HepG2 (cell line): ENCODE results near the gene DNAJC15. TPM values are rescaled to one million over a fixed set of nuclear protein-coding genes. Genes with fewer than 3 reads are reported as not detected.

Experiments
- ATAC-seq: fragments of 200-7000 bp; cut with Tn5 transposase; 3 replicates; pipeline ENCODE4 v1.9.1; 2020; ENCODE audit warnings: mild to moderate bottlenecking, moderate library complexity
- BruUV-seq: library from RNA; stranded (reverse); fragments of 400-500 nt; replicated peaks from 2 replicates; lab custom pipeline; 2021; lab: Mats Ljungman, UMichigan
- CTCF ChIA-PET: fragments of 300-600 bp; formaldehyde crosslinking; extraction: SDS; loops from one replicate; lab custom pipeline; 2021; ENCODE audit warnings: low total read pairs, inconsistent platforms, low intra/inter-chr PET ratio; lab: Yijun Ruan, JAX
- POLR2A ChIA-PET: fragments of 350-600 bp; sonication (Branson Sonifier 250); formaldehyde crosslinking; loops from one replicate; lab custom pipeline; 2020; ENCODE audit warnings: antibody characterized with exemption, inconsistent platforms; lab: Yijun Ruan, JAX
- DNase-seq: peaks from one replicate; pipeline ENCODE4 v3.0.0-alpha.2; 2015; ENCODE audit warnings: low spot score
- FAIRE-seq: peaks from 3 replicates; lab custom pipeline; 2011; peaks lifted over from hg19 to GRCh38; lab: Jason Lieb, UNC
- H2AFZ ChIP-seq: one replicate; pipeline ENCODE4 v1.6.1; 2011; ENCODE audit warnings: low read length, inconsistent platforms
- H3K27ac ChIP-seq: fragments of 300-600 bp; 3 replicates; pipeline ENCODE4 v1.8.0; 2011; ENCODE audit warnings: mixed run types, mild to moderate bottlenecking, mixed read lengths, low read length, inconsistent platforms; ENCODE audit not compliant: insufficient read depth; ENCODE audit errors: extremely low read length
- H3K27me3 ChIP-seq, 2 experiments: fragments of 200-600 bp in 1 of 2; 2 replicates in 1 of 2; 3 replicates in 1 of 2; pipeline versions ENCODE4 v1.6.0 to v1.8.0; 2011; ENCODE audit warnings: low read length in 2 of 2, mild to moderate bottlenecking in 2 of 2, moderate library complexity in 2 of 2, inconsistent platforms in 1 of 2; ENCODE audit not compliant: insufficient read depth in 2 of 2, control insufficient read depth in 1 of 2
- H3K36me3 ChIP-seq, 2 experiments: fragments of 200-600 bp in 1 of 2; replicated peaks in 1 of 2; 2 replicates in 1 of 2; 3 replicates in 1 of 2; pipeline versions ENCODE4 v1.5.1 to v1.8.0; 2011; ENCODE audit warnings: low read length in 2 of 2, inconsistent platforms in 1 of 2; ENCODE audit not compliant: insufficient read depth in 2 of 2, control insufficient read depth in 1 of 2
- H3K4me1 ChIP-seq: 2 replicates; pipeline ENCODE4 v1.5.1; 2012; ENCODE audit warnings: low read length, inconsistent platforms; ENCODE audit not compliant: insufficient read depth
- H3K4me2 ChIP-seq: 2 replicates; pipeline ENCODE4 v1.6.0; 2011; ENCODE audit warnings: low read depth, low read length, inconsistent platforms
- H3K4me3 ChIP-seq, 3 experiments: fragments of 200-600 bp in 1 of 3; sonication (generic), shearing (Covaris generic) in 1 of 3; replicated peaks in 1 of 3; 2 replicates each; pipeline ENCODE4 v1.5.1; 2011 to 2016; ENCODE audit warnings: low read length in 3 of 3, inconsistent platforms in 2 of 3, low read depth in 2 of 3, mild to moderate bottlenecking in 2 of 3, control low read depth in 1 of 3, mixed read lengths in 1 of 3; ENCODE audit not compliant: insufficient read depth in 1 of 3
- H3K79me2 ChIP-seq: one replicate; pipeline ENCODE4 v1.6.1; 2011; ENCODE audit warnings: low read length, inconsistent platforms; ENCODE audit not compliant: insufficient read depth
- H3K9ac ChIP-seq: 2 replicates; pipeline ENCODE4 v1.6.0; 2011; ENCODE audit warnings: mild to moderate bottlenecking, low read depth, low read length, inconsistent platforms; ENCODE audit not compliant: insufficient read depth
- H3K9me3 ChIP-seq: 2 replicates; pipeline ENCODE4 v1.5.1; 2012; ENCODE audit warnings: mild to moderate bottlenecking, low read length
- H4K20me1 ChIP-seq: 2 replicates; pipeline ENCODE4 v1.6.0; 2011; ENCODE audit warnings: inconsistent platforms, mild to moderate bottlenecking, low read length, moderate library complexity; ENCODE audit not compliant: insufficient read depth
- CEBPB ChIP-seq: IDR thresholded peaks from 2 replicates; pipeline ENCODE4 v1.6.1; 2011; ENCODE audit warnings: low read depth, low read length, improper control_type of control experiment, borderline replicate concordance
- CHD4 ChIP-seq: fragments of 200-600 bp; sonication (generic); IDR thresholded peaks from 2 replicates; pipeline ENCODE4 v1.7.0; 2017; ENCODE audit warnings: mild to moderate bottlenecking, low read length, borderline replicate concordance
- MEF2D ChIP-seq: sonication (generic); formaldehyde crosslinking; IDR thresholded peaks from 2 replicates; pipeline ENCODE4 v1.5.1; 2020; ENCODE audit warnings: mild to moderate bottlenecking, missing genetic modification reagents
- MLX ChIP-seq: IDR thresholded peaks from 2 replicates; pipeline ENCODE4 v1.6.1; 2016
- RFXAP ChIP-seq: sonication (generic); formaldehyde crosslinking; IDR thresholded peaks from 2 replicates; pipeline ENCODE4 v1.4.0; 2020; ENCODE audit warnings: missing genetic modification reagents, borderline replicate concordance
- SOX13 ChIP-seq, 3 experiments: fragments of 450-650 bp in 1 of 3; sonication (generic) in 1 of 3; formaldehyde crosslinking in 1 of 3; IDR thresholded peaks in 2 of 3; conservative IDR thresholded peaks in 1 of 3; 2 replicates each; pipeline versions ENCODE4 v1.5.0 to v1.6.1; 2016 to 2020; ENCODE audit warnings: antibody characterized with exemption in 1 of 3, mild to moderate bottlenecking in 1 of 3, missing compliant biosample characterization in 1 of 3, missing genetic modification reagents in 1 of 3, moderate library complexity in 1 of 3
- SOX5 ChIP-seq: IDR thresholded peaks from 2 replicates; pipeline ENCODE4 v1.6.1; 2016; ENCODE audit warnings: borderline replicate concordance
- TEAD3 ChIP-seq: optimal IDR thresholded peaks from 2 replicates; pipeline ENCODE3; 2016; ENCODE audit warnings: borderline replicate concordance
- ZFP82 ChIP-seq: sonication (generic); formaldehyde crosslinking; IDR thresholded peaks from 2 replicates; pipeline ENCODE4 v1.5.1; 2020; ENCODE audit warnings: mild to moderate bottlenecking, missing genetic modification reagents, borderline replicate concordance
- ZNF20 ChIP-seq: sonication (generic); formaldehyde crosslinking; IDR thresholded peaks from 2 replicates; pipeline ENCODE4 v1.4.0; 2020; ENCODE audit warnings: mild to moderate bottlenecking, moderate library complexity, missing genetic modification reagents
- WGBS: methylation state at CpG from one replicate; pipeline ENCODE4 v1.1.6; 2017; ENCODE audit warnings: low lambda C conversion rate; 5-methylcytosine and 5-hydroxymethylcytosine counted together
- in situ Hi-C: cut with HindIII; loops from 2 replicates; pipeline ENCODE4 v1.10.0; 2017; ENCODE audit warnings: low pct_unique_long_range_greater_than_20kb; ENCODE audit not compliant: extremely low pct_ligation_motif_present
- intact Hi-C: fragments of 100-400 bp; cut with micrococcal nuclease; formaldehyde crosslinking; loops from one replicate; pipeline ENCODE4 v1.10.0; 2022; ENCODE audit not compliant: unreplicated experiment
- polyA plus RNA-seq, 8 experiments: library from polyadenylated mRNA; depleted of rRNA in 3 of 8; stranded (reverse) in 7 of 8; unstranded in 1 of 8; fragments of >200 nt; fragmentation: Illumina TruSeq in 4 of 8; extraction: Trizol in 4 of 8; gene quantifications; 2 replicates each; pipeline versions ENCODE4 v1.2.1 to v1.2.3, GENCODE V29; 2011 to 2016; ENCODE audit warnings: low read depth in 4 of 8, missing spikeins in 1 of 8, mixed read lengths in 1 of 8; ENCODE audit not compliant: insufficient read depth in 1 of 8
- total RNA-seq, 5 experiments: library from RNA; depleted of rRNA; stranded (reverse); fragments of >200 nt; fragmentation: Illumina TruSeq; extraction: Trizol; gene quantifications; 2 replicates each; pipeline ENCODE4 v1.2.3, GENCODE V29; 2016; ENCODE audit warnings: low read depth in 1 of 5

DNAJC15 gene
- total and polyA plus RNA-seq, 2 of the 13 experiments (the other 11 are each of a cell fraction or from before 2014, with no cell fraction given): 23.0 to 31.9 TPM

GRCh38 chr13:43005460-43006236 lies 17.7 kb upstream of the DNAJC15 start:
- peak; percentile 50 for DNase-seq
- WGBS: 84% methylated on average over 3 of the region's 3 CpGs
- no peaks in the 10 kb centered on the region for H3K9me3 ChIP-seq
- no peak for FAIRE-seq
- H3K27ac ChIP-seq: no peak overlapping the region
- intact Hi-C loops (loop anchor here (5.0 kb wide), 1 partner anchor 52 kb away; no protein-coding TSS in a partner anchor), in situ Hi-C loops (no loop called here)
- H3K4me2 ChIP-seq: no peak overlapping the region
- TF ChIP-seq MLX (CRISPR knock-in tag) (no peak), TEAD3 (CRISPR knock-in tag) (peak; percentile 23), CHD4 (no peak), MEF2D (no peak), CEBPB (peak; percentile 74; the same call in 1 of the 2 replicates), SOX5 (CRISPR knock-in tag) (peak; percentile 19; the same call in 1 of the 2 replicates), RFXAP (CRISPR knock-in tag) (no peak), ZNF20 (CRISPR knock-in tag) (no peak), SOX13 (IDR thresholded peaks at IDR 0.05) (no peak), SOX13 (CRISPR knock-in tag; conservative IDR thresholded peaks at IDR 0.05 in 1 of 2, IDR thresholded peaks at IDR 0.05 in 1 of 2) (peak in 1 of 2 experiments; percentile 65; a peak in 1 of 4 replicates), ZFP82 (CRISPR knock-in tag) (no peak)
- POLR2A ChIA-PET: interaction anchor here (1.0 kb wide), 1 partner anchor 18 kb away, joined by 4 read pairs; the partner anchor contains the start of gene DNAJC15
- no peak overlapping the region for H3K4me3 ChIP-seq
- no peaks in the 10 kb centered on the region for H3K36me3 ChIP-seq
- BruUV-seq: no TSS peak
- CTCF ChIA-PET: no interaction called here
- H3K27me3 ChIP-seq: no peaks in the 10 kb centered on the region
- no peaks in the 10 kb centered on the region for H3K79me2 ChIP-seq
- no peak overlapping the region for H3K9ac ChIP-seq
- H2AFZ ChIP-seq: no peak overlapping the region
- ATAC-seq: no peak
- H3K4me1 ChIP-seq: peaks cover 39% of the 10 kb centered on the region
- H4K20me1 ChIP-seq: no peaks in the 10 kb centered on the region
